Mammary epithelial cell (primary cell): ENCODE data around the gene SORBS1.

Experiments used
- EZH2 ChIP-seq: IDR thresholded peaks from 2 replicates; pipeline ENCODE4 v1.6.1; 2012; ENCODE audit warnings: low read length, inconsistent platforms, borderline replicate concordance
- TF ChIP-seq, protein P1 (sequence below), 2 donors: IDR thresholded peaks in 1 of 2; conservative IDR thresholded peaks in 1 of 2; 2 replicates each; pipeline ENCODE4 v1.5.1; 2011 to 2012; ENCODE audit warnings: inconsistent platforms in 2 of 2, low read length in 2 of 2, mild to moderate bottlenecking in 2 of 2, control low read depth in 1 of 2, low read depth in 1 of 2; ENCODE audit not compliant: insufficient read depth in 1 of 2; ENCODE audit errors: extremely low read depth in 1 of 2

DNA sequence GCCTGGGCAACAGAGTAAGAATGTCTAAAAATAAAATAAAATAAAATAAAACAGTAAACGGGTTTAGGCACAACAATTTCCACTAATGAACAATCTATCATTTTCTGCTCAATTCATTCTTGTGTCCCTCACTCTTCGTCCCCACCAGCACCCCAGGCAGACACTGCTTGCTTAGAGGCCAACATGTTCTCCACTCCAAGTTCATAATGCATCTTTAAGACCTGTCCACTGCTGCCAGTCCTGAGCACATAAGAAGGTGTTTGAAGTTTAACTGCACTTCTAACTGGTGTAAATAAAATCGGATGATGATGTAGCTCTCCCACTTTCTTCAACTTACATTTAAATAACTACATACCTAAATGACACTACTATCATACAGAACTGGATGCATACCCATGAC, 283.6 kb downstream of the SORBS1 start:
- TF ChIP-seq, protein P1, sequence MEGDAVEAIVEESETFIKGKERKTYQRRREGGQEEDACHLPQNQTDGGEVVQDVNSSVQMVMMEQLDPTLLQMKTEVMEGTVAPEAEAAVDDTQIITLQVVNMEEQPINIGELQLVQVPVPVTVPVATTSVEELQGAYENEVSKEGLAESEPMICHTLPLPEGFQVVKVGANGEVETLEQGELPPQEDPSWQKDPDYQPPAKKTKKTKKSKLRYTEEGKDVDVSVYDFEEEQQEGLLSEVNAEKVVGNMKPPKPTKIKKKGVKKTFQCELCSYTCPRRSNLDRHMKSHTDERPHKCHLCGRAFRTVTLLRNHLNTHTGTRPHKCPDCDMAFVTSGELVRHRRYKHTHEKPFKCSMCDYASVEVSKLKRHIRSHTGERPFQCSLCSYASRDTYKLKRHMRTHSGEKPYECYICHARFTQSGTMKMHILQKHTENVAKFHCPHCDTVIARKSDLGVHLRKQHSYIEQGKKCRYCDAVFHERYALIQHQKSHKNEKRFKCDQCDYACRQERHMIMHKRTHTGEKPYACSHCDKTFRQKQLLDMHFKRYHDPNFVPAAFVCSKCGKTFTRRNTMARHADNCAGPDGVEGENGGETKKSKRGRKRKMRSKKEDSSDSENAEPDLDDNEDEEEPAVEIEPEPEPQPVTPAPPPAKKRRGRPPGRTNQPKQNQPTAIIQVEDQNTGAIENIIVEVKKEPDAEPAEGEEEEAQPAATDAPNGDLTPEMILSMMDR (conservative IDR thresholded peaks at IDR 0.05 in 1 of 2, IDR thresholded peaks at IDR 0.05 in 1 of 2; ENCODE audit: extremely low read depth in 1 of 2, insufficient read depth in 1 of 2, low read depth in 1 of 2, low read length in 2 of 2): no peak
- TF ChIP-seq EZH2: no peak
